ENCODE results near the gene CUL1. TPM values are rescaled to one million over a fixed set of nuclear protein-coding genes. Genes with fewer than 3 reads are reported as not detected.

CUL1 gene
- total and polyA plus RNA-seq, 7 donors: 24.0 to 72.8 (median 53.9) TPM

- 88 to 89% methylated on average over 12 of the region's 12 CpGs for WGBS, 2 donors
- intact Hi-C loops (cut with DNase I): no loop called here
- H3K4me1 ChIP-seq: peaks cover 0 to 71% (median 45%) of the 10 kb centered on the region in 4 donors
These were observed 31.5 kb downstream of the CUL1 start for GRCh38 chr7:148729984-148730733.

DNA sequence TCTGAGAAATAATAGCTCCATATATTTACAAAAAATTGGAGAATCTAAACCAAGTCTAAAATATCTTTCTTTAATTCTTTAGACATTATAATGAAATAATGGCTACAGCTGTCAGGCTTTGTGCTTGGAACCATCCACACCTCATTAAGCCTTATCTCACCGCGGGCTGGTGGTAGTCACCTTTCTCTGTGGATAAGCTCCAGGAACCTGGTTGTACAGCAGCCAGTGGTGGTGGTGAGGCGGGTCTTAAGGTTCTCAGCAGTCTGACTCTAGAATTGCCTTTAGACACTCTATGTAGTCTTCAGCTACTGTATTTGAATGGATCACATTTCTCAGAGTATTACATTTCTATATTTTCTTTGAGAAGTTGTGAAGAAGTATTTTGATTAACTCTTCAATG is 34.2 kb downstream of the CUL1 start:
- WGBS, 2 donors: 85 to 96% methylated on average over 3 of the region's 3 CpGs

More at GRCh38 chr7:148729984-148730733, 31.5 kb downstream of the CUL1 start:
- peak overlapping the region in 2 of 4 donors; percentile 35 to 45 for H3K27ac ChIP-seq
- no peak for DNase-seq
- H3K9me3 ChIP-seq: no peaks in the 10 kb centered on the region
- no peak overlapping the region for H3K4me3 ChIP-seq
- peaks cover 0 to 34% (median 0%) of the 10 kb centered on the region in 4 donors for H3K36me3 ChIP-seq
- no peaks in the 10 kb centered on the region for H3K27me3 ChIP-seq
- no peak for TF ChIP-seq CTCF (IDR thresholded peaks at IDR 0.05)
- TF ChIP-seq POLR2A (IDR thresholded peaks at IDR 0.05): no peak
- TF ChIP-seq EP300 (IDR thresholded peaks at IDR 0.05): no peak
- no peak for TF ChIP-seq POLR2AphosphoS5 (IDR thresholded peaks at IDR 0.05)

GRCh38 chr7:148733496-148733895 is 34.8 kb downstream of the CUL1 start:
- WGBS, 2 donors: 87% methylated on average over 2 of the region's 2 CpGs

More for the DNA sequence above, 34.2 kb downstream of the CUL1 start:
- peaks cover 0 to 47% (median 31%) of the 10 kb centered on the region in 4 donors for H3K4me1 ChIP-seq
- peaks cover 0 to 44% (median 0%) of the 10 kb centered on the region in 4 donors for H3K36me3 ChIP-seq
- H3K9me3 ChIP-seq: no peaks in the 10 kb centered on the region
- no peak overlapping the region for H3K27ac ChIP-seq
- no peaks in the 10 kb centered on the region for H3K27me3 ChIP-seq
- intact Hi-C loops (cut with DNase I): no loop called here
- H3K4me3 ChIP-seq: no peak overlapping the region
- TF ChIP-seq POLR2A (IDR thresholded peaks at IDR 0.05) (no peak), POLR2AphosphoS5 (IDR thresholded peaks at IDR 0.05) (no peak), CTCF (IDR thresholded peaks at IDR 0.05) (no peak), EP300 (IDR thresholded peaks at IDR 0.05) (no peak)
- DNase-seq: no peak

GRCh38 chr7:148735141-148735540 is 36.4 kb downstream of the CUL1 start:
- TF ChIP-seq POLR2A (IDR thresholded peaks at IDR 0.05) (no peak), POLR2AphosphoS5 (IDR thresholded peaks at IDR 0.05) (no peak), EP300 (IDR thresholded peaks at IDR 0.05) (no peak), CTCF (IDR thresholded peaks at IDR 0.05) (no peak)
- Histone ChIP-seq H3K27me3 (no peaks in the 10 kb centered on the region), H3K36me3 (peaks cover 0 to 59% (median 3%) of the 10 kb centered on the region in 4 donors), H3K9me3 (no peaks in the 10 kb centered on the region), H3K4me1 (peaks cover 0 to 31% (median 24%) of the 10 kb centered on the region in 4 donors), H3K27ac (no peak overlapping the region), H3K4me3 (no peak overlapping the region)
- intact Hi-C loops (cut with DNase I): no loop called here
- DNase-seq: no peak
- WGBS, 2 donors: 90 to 95% methylated on average over 11 of the region's 11 CpGs

More at GRCh38 chr7:148733496-148733895, 34.8 kb downstream of the CUL1 start:
- H3K9me3 ChIP-seq: no peaks in the 10 kb centered on the region
- intact Hi-C loops (cut with DNase I): no loop called here
- H3K4me3 ChIP-seq: no peak overlapping the region
- no peak for TF ChIP-seq EP300 (IDR thresholded peaks at IDR 0.05)
- TF ChIP-seq CTCF (IDR thresholded peaks at IDR 0.05): no peak
- no peak for TF ChIP-seq POLR2AphosphoS5 (IDR thresholded peaks at IDR 0.05)
- no peak for TF ChIP-seq POLR2A (IDR thresholded peaks at IDR 0.05)
- H3K36me3 ChIP-seq: peaks cover 0 to 50% (median 0%) of the 10 kb centered on the region in 4 donors
- no peak overlapping the region for H3K27ac ChIP-seq
- no peaks in the 10 kb centered on the region for H3K27me3 ChIP-seq
- DNase-seq: no peak
- H3K4me1 ChIP-seq: peaks cover 0 to 41% (median 31%) of the 10 kb centered on the region in 4 donors

Measured in sigmoid colon (tissue), 7 donors.